MM.1S (cell line): Measurements from ENCODE around the gene AQP5.

Source experiments
- EZH2 ChIP-seq: fragments of 300-600 bp; sonication (generic); optimal IDR thresholded peaks from 2 replicates; pipeline ENCODE3; 2017; ENCODE audit warnings: low read depth, mild to moderate bottlenecking, antibody characterized with exemption, low read length, mixed read lengths
- TF ChIP-seq, protein P1 (sequence below): fragments of 300-600 bp; sonication (generic); IDR thresholded peaks from 2 replicates; pipeline ENCODE4 v1.5.1; 2016; ENCODE audit warnings: antibody characterized with exemption, low read length, mixed read lengths

DNA sequence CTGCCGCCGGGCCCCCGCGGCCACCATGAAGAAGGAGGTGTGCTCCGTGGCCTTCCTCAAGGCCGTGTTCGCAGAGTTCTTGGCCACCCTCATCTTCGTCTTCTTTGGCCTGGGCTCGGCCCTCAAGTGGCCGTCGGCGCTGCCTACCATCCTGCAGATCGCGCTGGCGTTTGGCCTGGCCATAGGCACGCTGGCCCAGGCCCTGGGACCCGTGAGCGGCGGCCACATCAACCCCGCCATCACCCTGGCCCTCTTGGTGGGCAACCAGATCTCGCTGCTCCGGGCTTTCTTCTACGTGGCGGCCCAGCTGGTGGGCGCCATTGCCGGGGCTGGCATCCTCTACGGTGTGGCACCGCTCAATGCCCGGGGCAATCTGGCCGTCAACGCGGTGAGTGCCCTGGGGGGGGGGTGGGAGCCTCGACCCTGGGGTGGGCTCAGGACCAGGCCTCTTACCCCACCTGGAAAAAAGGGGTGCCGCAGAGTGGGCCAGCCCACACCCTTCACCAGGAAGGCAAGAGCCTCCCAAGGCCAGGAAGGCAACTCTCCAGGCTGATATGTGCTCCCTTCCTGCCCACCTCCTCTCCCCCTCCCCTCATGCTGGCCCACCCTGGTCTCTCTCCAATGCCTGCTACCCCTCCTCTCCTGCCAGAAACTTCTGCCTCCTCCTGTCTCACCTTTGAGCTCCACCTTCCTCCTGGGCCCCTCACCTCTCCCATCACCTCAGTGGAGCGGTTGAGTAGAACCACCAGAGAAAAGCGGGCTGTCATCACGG lies 507 bp downstream of the AQP5 start:
- TF ChIP-seq, protein P1, sequence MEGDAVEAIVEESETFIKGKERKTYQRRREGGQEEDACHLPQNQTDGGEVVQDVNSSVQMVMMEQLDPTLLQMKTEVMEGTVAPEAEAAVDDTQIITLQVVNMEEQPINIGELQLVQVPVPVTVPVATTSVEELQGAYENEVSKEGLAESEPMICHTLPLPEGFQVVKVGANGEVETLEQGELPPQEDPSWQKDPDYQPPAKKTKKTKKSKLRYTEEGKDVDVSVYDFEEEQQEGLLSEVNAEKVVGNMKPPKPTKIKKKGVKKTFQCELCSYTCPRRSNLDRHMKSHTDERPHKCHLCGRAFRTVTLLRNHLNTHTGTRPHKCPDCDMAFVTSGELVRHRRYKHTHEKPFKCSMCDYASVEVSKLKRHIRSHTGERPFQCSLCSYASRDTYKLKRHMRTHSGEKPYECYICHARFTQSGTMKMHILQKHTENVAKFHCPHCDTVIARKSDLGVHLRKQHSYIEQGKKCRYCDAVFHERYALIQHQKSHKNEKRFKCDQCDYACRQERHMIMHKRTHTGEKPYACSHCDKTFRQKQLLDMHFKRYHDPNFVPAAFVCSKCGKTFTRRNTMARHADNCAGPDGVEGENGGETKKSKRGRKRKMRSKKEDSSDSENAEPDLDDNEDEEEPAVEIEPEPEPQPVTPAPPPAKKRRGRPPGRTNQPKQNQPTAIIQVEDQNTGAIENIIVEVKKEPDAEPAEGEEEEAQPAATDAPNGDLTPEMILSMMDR: no peak
- TF ChIP-seq EZH2: no peak
